ENCODE measurements around the gene FYN. TPM values are rescaled to one million over a fixed set of nuclear protein-coding genes. Genes with fewer than 3 reads are reported as not detected.
"Not testable (repeated sequence)": the region's sequence is repeated elsewhere in the genome, so short reads cannot be mapped to it uniquely, and the experiment has no call there.

FYN gene
- polyA plus RNA-seq, 4 donors: 17.9 to 33.8 (median 24.8) TPM

GRCh38 chr6:111648100-111648499 lies 225.2 kb downstream of the FYN start:
- no peak overlapping the region for H3K27ac ChIP-seq (ENCODE audit: low read depth in 1 of 3, low read length in 2 of 3)
- H3K36me3 ChIP-seq (ENCODE audit: control insufficient read depth in 3 of 3, insufficient read depth in 2 of 3, low read depth in 1 of 3, low read length in 3 of 3): peaks cover 0 to 6% (median 0%) of the 10 kb centered on the region in 3 donors
- no peaks in the 10 kb centered on the region for H3K9me3 ChIP-seq (ENCODE audit: control insufficient read depth in 2 of 2, insufficient read depth in 1 of 2, low read depth in 1 of 2, low read length in 1 of 2)
- FAIRE-seq: no peak
- peaks cover 0 to 6% (median 0%) of the 10 kb centered on the region in 3 donors for H3K4me1 ChIP-seq (ENCODE audit: control insufficient read depth in 3 of 3, insufficient read depth in 2 of 3, low read depth in 1 of 3, low read length in 2 of 3)
- no peak for DNase-seq
- WGBS, 3 donors: 95 to 99% (median 95%) methylated on average over 5 of the region's 5 CpGs
- no peaks in the 10 kb centered on the region for H3K27me3 ChIP-seq (ENCODE audit: control insufficient read depth in 3 of 3, insufficient read depth in 3 of 3, low read length in 3 of 3)
- no peak overlapping the region for H3K4me3 ChIP-seq (ENCODE audit: low read depth in 1 of 3, low read length in 3 of 3)

- peak overlapping the region in 2 of 3 donors; percentile 14 to 41 for H3K27ac ChIP-seq (ENCODE audit: low read depth in 1 of 3, low read length in 2 of 3)
- FAIRE-seq: no peak
Observed at GRCh38 chr6:111646942-111647341, 226.3 kb downstream of the FYN start.

GRCh38 chr6:111646034-111646433 lies 227.2 kb downstream of the FYN start:
- DNase-seq: no peak
- Histone ChIP-seq H3K4me1 (ENCODE audit: control insufficient read depth in 3 of 3, insufficient read depth in 2 of 3, low read depth in 1 of 3, low read length in 2 of 3) (peaks cover 0 to 6% (median 0%) of the 10 kb centered on the region in 3 donors), H3K36me3 (ENCODE audit: control insufficient read depth in 3 of 3, insufficient read depth in 2 of 3, low read depth in 1 of 3, low read length in 3 of 3) (peaks cover 0 to 6% (median 0%) of the 10 kb centered on the region in 3 donors), H3K9me3 (ENCODE audit: control insufficient read depth in 2 of 2, insufficient read depth in 1 of 2, low read depth in 1 of 2, low read length in 1 of 2) (no peaks in the 10 kb centered on the region), H3K27me3 (ENCODE audit: control insufficient read depth in 3 of 3, insufficient read depth in 3 of 3, low read length in 3 of 3) (no peaks in the 10 kb centered on the region), H3K27ac (ENCODE audit: low read depth in 1 of 3, low read length in 2 of 3) (no peak overlapping the region), H3K4me3 (ENCODE audit: low read depth in 1 of 3, low read length in 3 of 3) (no peak overlapping the region)
- FAIRE-seq: no peak
- WGBS, 3 donors: 44 to 91% (median 73%) methylated on average over 2 of the region's 2 CpGs

More at GRCh38 chr6:111646942-111647341, 226.3 kb downstream of the FYN start:
- no peaks in the 10 kb centered on the region for H3K27me3 ChIP-seq (ENCODE audit: control insufficient read depth in 3 of 3, insufficient read depth in 3 of 3, low read length in 3 of 3)
- H3K4me1 ChIP-seq (ENCODE audit: control insufficient read depth in 3 of 3, insufficient read depth in 2 of 3, low read depth in 1 of 3, low read length in 2 of 3): peaks cover 0 to 6% (median 0%) of the 10 kb centered on the region in 3 donors
- H3K4me3 ChIP-seq (ENCODE audit: low read depth in 1 of 3, low read length in 3 of 3): no peak overlapping the region
- no peak for DNase-seq
- H3K36me3 ChIP-seq (ENCODE audit: control insufficient read depth in 3 of 3, insufficient read depth in 2 of 3, low read depth in 1 of 3, low read length in 3 of 3): peaks cover 0 to 6% (median 0%) of the 10 kb centered on the region in 3 donors
- no peaks in the 10 kb centered on the region for H3K9me3 ChIP-seq (ENCODE audit: control insufficient read depth in 2 of 2, insufficient read depth in 1 of 2, low read depth in 1 of 2, low read length in 1 of 2)
- 49 to 55% (median 53%) methylated on average over 8 of the region's 8 CpGs for WGBS, 3 donors

GRCh38 chr6:111644893-111645430 lies 228.3 kb downstream of the FYN start:
- no peaks in the 10 kb centered on the region for H3K27me3 ChIP-seq (ENCODE audit: control insufficient read depth in 3 of 3, insufficient read depth in 3 of 3, low read length in 3 of 3)
- H3K4me1 ChIP-seq (ENCODE audit: control insufficient read depth in 3 of 3, insufficient read depth in 2 of 3, low read depth in 1 of 3, low read length in 2 of 3): peaks cover 0 to 6% (median 0%) of the 10 kb centered on the region in 3 donors
- FAIRE-seq (no peak), DNase-seq (no peak)
- no peak overlapping the region for H3K27ac ChIP-seq (ENCODE audit: low read depth in 1 of 3, low read length in 2 of 3)
- WGBS, 3 donors: 50 to 92% (median 73%) methylated on average over 4 of the region's 4 CpGs
- no peak overlapping the region for H3K4me3 ChIP-seq (ENCODE audit: low read depth in 1 of 3, low read length in 3 of 3)
- H3K36me3 ChIP-seq (ENCODE audit: control insufficient read depth in 3 of 3, insufficient read depth in 2 of 3, low read depth in 1 of 3, low read length in 3 of 3): peaks cover 0 to 3% (median 0%) of the 10 kb centered on the region in 3 donors
- no peaks in the 10 kb centered on the region for H3K9me3 ChIP-seq (ENCODE audit: control insufficient read depth in 2 of 2, insufficient read depth in 1 of 2, low read depth in 1 of 2, low read length in 1 of 2)

GRCh38 chr6:111642463-111643158 lies 230.6 kb downstream of the FYN start:
- no peak overlapping the region for H3K4me3 ChIP-seq (ENCODE audit: low read depth in 1 of 3, low read length in 3 of 3)
- FAIRE-seq (no peak), DNase-seq (peak; percentile 78 to 79)
- WGBS, 3 donors: 27 to 35% (median 28%) methylated on average over 7 of the region's 7 CpGs
- H3K9me3 ChIP-seq (ENCODE audit: control insufficient read depth in 2 of 2, insufficient read depth in 1 of 2, low read depth in 1 of 2, low read length in 1 of 2): no peaks in the 10 kb centered on the region
- H3K4me1 ChIP-seq (ENCODE audit: control insufficient read depth in 3 of 3, insufficient read depth in 2 of 3, low read depth in 1 of 3, low read length in 2 of 3): peaks cover 0 to 6% (median 0%) of the 10 kb centered on the region in 3 donors
- H3K27ac ChIP-seq (ENCODE audit: low read depth in 1 of 3, low read length in 2 of 3): no peak overlapping the region
- H3K36me3 ChIP-seq (ENCODE audit: control insufficient read depth in 3 of 3, insufficient read depth in 2 of 3, low read depth in 1 of 3, low read length in 3 of 3): no peaks in the 10 kb centered on the region
- no peaks in the 10 kb centered on the region for H3K27me3 ChIP-seq (ENCODE audit: control insufficient read depth in 3 of 3, insufficient read depth in 3 of 3, low read length in 3 of 3)

GRCh38 chr6:111639266-111639665 lies 234.0 kb downstream of the FYN start:
- no peaks in the 10 kb centered on the region for H3K9me3 ChIP-seq (ENCODE audit: control insufficient read depth in 2 of 2, insufficient read depth in 1 of 2, low read depth in 1 of 2, low read length in 1 of 2)
- no peaks in the 10 kb centered on the region for H3K4me1 ChIP-seq (ENCODE audit: control insufficient read depth in 3 of 3, insufficient read depth in 2 of 3, low read depth in 1 of 3, low read length in 2 of 3)
- H3K27me3 ChIP-seq (ENCODE audit: control insufficient read depth in 3 of 3, insufficient read depth in 3 of 3, low read length in 3 of 3): no peaks in the 10 kb centered on the region
- DNase-seq (no peak), FAIRE-seq (no peak)
- no peaks in the 10 kb centered on the region for H3K36me3 ChIP-seq (ENCODE audit: control insufficient read depth in 3 of 3, insufficient read depth in 2 of 3, low read depth in 1 of 3, low read length in 3 of 3)
- H3K4me3 ChIP-seq (ENCODE audit: low read depth in 1 of 3, low read length in 3 of 3): no peak overlapping the region
- no peak overlapping the region for H3K27ac ChIP-seq (ENCODE audit: low read depth in 1 of 3, low read length in 2 of 3)

GRCh38 chr6:111634981-111635380 lies 238.3 kb downstream of the FYN start:
- H3K4me3 ChIP-seq (ENCODE audit: low read depth in 1 of 3, low read length in 3 of 3); H3K27me3 ChIP-seq (ENCODE audit: control insufficient read depth in 3 of 3, insufficient read depth in 3 of 3, low read length in 3 of 3); FAIRE-seq; H3K9me3 ChIP-seq (ENCODE audit: control insufficient read depth in 2 of 2, insufficient read depth in 1 of 2, low read depth in 1 of 2, low read length in 1 of 2); H3K36me3 ChIP-seq (ENCODE audit: control insufficient read depth in 3 of 3, insufficient read depth in 2 of 3, low read depth in 1 of 3, low read length in 3 of 3); H3K27ac ChIP-seq (ENCODE audit: low read depth in 1 of 3, low read length in 2 of 3); DNase-seq: not testable (repeated sequence)
- H3K4me1 ChIP-seq (ENCODE audit: control insufficient read depth in 3 of 3, insufficient read depth in 2 of 3, low read depth in 1 of 3, low read length in 2 of 3): peaks cover 5 to 31% (median 6%) of the 10 kb centered on the region in 3 donors
- 33 to 67% (median 65%) methylated on average over 1 of the region's 1 CpG for WGBS, 3 donors

- FAIRE-seq: no peak
- DNase-seq: no peak
- no peaks in the 10 kb centered on the region for H3K36me3 ChIP-seq (ENCODE audit: control insufficient read depth in 3 of 3, insufficient read depth in 2 of 3, low read depth in 1 of 3, low read length in 3 of 3)
- WGBS, 3 donors: 62 to 67% (median 67%) methylated on average over 1 of the region's 1 CpG
- H3K27ac ChIP-seq (ENCODE audit: low read depth in 1 of 3, low read length in 2 of 3): no peak overlapping the region
- no peak overlapping the region for H3K4me3 ChIP-seq (ENCODE audit: low read depth in 1 of 3, low read length in 3 of 3)
- peaks cover 5 to 41% (median 6%) of the 10 kb centered on the region in 3 donors for H3K4me1 ChIP-seq (ENCODE audit: control insufficient read depth in 3 of 3, insufficient read depth in 2 of 3, low read depth in 1 of 3, low read length in 2 of 3)
- H3K27me3 ChIP-seq (ENCODE audit: control insufficient read depth in 3 of 3, insufficient read depth in 3 of 3, low read length in 3 of 3): no peaks in the 10 kb centered on the region
- H3K9me3 ChIP-seq (ENCODE audit: control insufficient read depth in 2 of 2, insufficient read depth in 1 of 2, low read depth in 1 of 2, low read length in 1 of 2): peaks cover 0 to 4% of the 10 kb centered on the region in 2 donors
Observed at GRCh38 chr6:111633822-111634221, 239.4 kb downstream of the FYN start.
